Measurements from ENCODE around the gene LKAAEAR1. TPM values are rescaled to one million over a fixed set of nuclear protein-coding genes. Genes with fewer than 3 reads are reported as not detected.

The LKAAEAR1 gene
- not detected in 2 replicates for total RNA-seq (ENCODE audit: low replicate concordance)

GRCh38 chr20:64083804-64084684, at the start of gene LKAAEAR1:
TSS of gene LKAAEAR1 (minus strand) at chr20:64084398. CDS start at chr20:64084219, 179 bp downstream.

GRCh38 chr20:64106981-64107735, 23.0 kb upstream of the LKAAEAR1 start, which contains the start of gene NPBWR2:
TSS of gene NPBWR2 (minus strand) at chr20:64107565. CDS start at chr20:64106831, 734 bp downstream.

GRCh38 chr20:64080013-64080812, 4.0 kb downstream of the LKAAEAR1 start, which contains the start of gene OPRL1:
TSS of gene OPRL1 (plus strand) at chr20:64080082. CDS start at chr20:64092721, 12,639 bp downstream.

GRCh38 chr20:64079273-64080012, 4.8 kb downstream of the LKAAEAR1 start, which contains the start of gene RGS19:
TSS of gene RGS19 (minus strand) at chr20:64079518. CDS start at chr20:64076886, 2,632 bp downstream.

GRCh38 chr20:64062596-64063388, 21.4 kb downstream of the LKAAEAR1 start, which contains the start of gene TCEA2:
TSS of gene TCEA2 (plus strand) at chr20:64063198. CDS start at chr20:64063313, 115 bp downstream.

GRCh38 chr20:64049060-64049877, 34.9 kb downstream of the LKAAEAR1 start, which contains the start of gene SOX18:
TSS of gene SOX18 (minus strand) at chr20:64049639. CDS start at chr20:64049516, 123 bp downstream.

GRCh38 chr20:64035933-64036345, 48.3 kb downstream of the LKAAEAR1 start, which contains the start of gene C20orf204:
TSS of gene C20orf204 (plus strand) at chr20:64036182. CDS start at chr20:64036324, 142 bp downstream.

Other genes starting within 250 kb of the LKAAEAR1 start
- gene ABHD16B, start 222.9 kb downstream of the LKAAEAR1 start, total RNA-seq (ENCODE audit: low replicate concordance), result not detected in 2 replicates
- gene TPD52L2, start 219.1 kb downstream of the LKAAEAR1 start, total RNA-seq (ENCODE audit: low replicate concordance), result 84.7 and 110 TPM in 2 replicates
- gene DNAJC5, start 189.3 kb downstream of the LKAAEAR1 start, total RNA-seq (ENCODE audit: low replicate concordance), result 43.3 and 54.3 TPM in 2 replicates
- 20.6 and 21.0 TPM in 2 replicates for gene UCKL1, start 128.0 kb downstream of the LKAAEAR1 start, total RNA-seq (ENCODE audit: low replicate concordance)
- 4.1 and 6.9 TPM in 2 replicates for gene ZNF512B, start 114.5 kb downstream of the LKAAEAR1 start, total RNA-seq (ENCODE audit: low replicate concordance)
- gene SAMD10, start 104.8 kb downstream of the LKAAEAR1 start, total RNA-seq (ENCODE audit: low replicate concordance), result 0.23 and 0.45 TPM in 2 replicates
- 61.0 and 84.8 TPM in 2 replicates for gene PRPF6, start 103.3 kb downstream of the LKAAEAR1 start, total RNA-seq (ENCODE audit: low replicate concordance)
- gene C20orf204, start 48.2 kb downstream of the LKAAEAR1 start, total RNA-seq (ENCODE audit: low replicate concordance), result 0.23 and 0.45 TPM in 2 replicates
- 0.08 and 0.12 TPM in 2 replicates for gene SOX18, start 34.8 kb downstream of the LKAAEAR1 start, total RNA-seq (ENCODE audit: low replicate concordance)
- 30.6 and 40.5 TPM in 2 replicates for gene TCEA2, start 21.2 kb downstream of the LKAAEAR1 start, total RNA-seq (ENCODE audit: low replicate concordance)
- gene RGS19, start 4.9 kb downstream of the LKAAEAR1 start, total RNA-seq (ENCODE audit: low replicate concordance), result 5.6 and 11.7 TPM in 2 replicates
- 1.5 and 2.3 TPM in 2 replicates for gene OPRL1, start 4.3 kb downstream of the LKAAEAR1 start, total RNA-seq (ENCODE audit: low replicate concordance)
- gene NPBWR2, start 23.2 kb upstream of the LKAAEAR1 start, total RNA-seq (ENCODE audit: low replicate concordance), result not detected in 2 replicates
- not detected in 2 replicates for gene MYT1, start 80.1 kb upstream of the LKAAEAR1 start, total RNA-seq (ENCODE audit: low replicate concordance)
- gene PCMTD2, start 171.3 kb upstream of the LKAAEAR1 start, total RNA-seq (ENCODE audit: low replicate concordance), result 33.0 and 41.3 TPM in 2 replicates